OCI-LY1 (cell line): Measurements from ENCODE around the gene RPL18A.

Experiments
- H2AFZ ChIP-seq: fragments of 200-600 bp; sonication (generic), shearing (Covaris generic); 2 replicates; pipeline ENCODE4 v1.6.0; 2014; ENCODE audit warnings: antibody characterized with exemption, mild to moderate bottlenecking, low read length
- H3F3A ChIP-seq: fragments of 200-600 bp; sonication (generic), shearing (Covaris generic); 2 replicates; pipeline ENCODE4 v1.6.0; 2014; ENCODE audit warnings: mild to moderate bottlenecking, antibody characterized with exemption, low read length, moderate library complexity; ENCODE audit not compliant: insufficient read depth
- H3K27ac ChIP-seq: fragments of 200-600 bp; sonication (generic); 2 replicates; pipeline ENCODE4 v1.5.1; 2014; ENCODE audit warnings: low read length, mixed run types, mild to moderate bottlenecking, low read depth; ENCODE audit not compliant: poor library complexity, severe bottlenecking
- H3K27me3 ChIP-seq: fragments of 200-600 bp; sonication (generic); 2 replicates; pipeline ENCODE4 v1.6.0; 2014; ENCODE audit warnings: antibody characterized with exemption, mild to moderate bottlenecking, low read length, moderate library complexity; ENCODE audit not compliant: insufficient read depth
- H3K36me3 ChIP-seq: fragments of 200-600 bp; sonication (generic); 2 replicates; pipeline ENCODE4 v1.6.1; 2014; ENCODE audit warnings: mild to moderate bottlenecking, antibody characterized with exemption, low read length, moderate library complexity, mixed read lengths; ENCODE audit not compliant: insufficient read depth
- H3K4me1 ChIP-seq: fragments of 200-600 bp; sonication (generic); 2 replicates; pipeline ENCODE4 v1.5.1; 2014; ENCODE audit warnings: mild to moderate bottlenecking, low read length, moderate library complexity; ENCODE audit not compliant: insufficient read depth, severe bottlenecking
- H3K4me2 ChIP-seq: fragments of 200-600 bp; sonication (generic), shearing (Covaris generic); 2 replicates; pipeline ENCODE4 v1.6.1; 2014; ENCODE audit warnings: low read length
- H3K4me3 ChIP-seq: fragments of 200-600 bp; sonication (generic); 2 replicates; pipeline ENCODE4 v1.5.1; 2014; ENCODE audit warnings: low read length, low read depth, mild to moderate bottlenecking, mixed read lengths; ENCODE audit not compliant: poor library complexity, severe bottlenecking
- H3K79me2 ChIP-seq: fragments of 200-600 bp; shearing (Covaris generic); 2 replicates; pipeline ENCODE4 v1.6.1; 2016; ENCODE audit warnings: mixed run types, low read length, mixed read lengths; ENCODE audit not compliant: insufficient read depth
- H3K9ac ChIP-seq: fragments of 200-600 bp; sonication (generic), shearing (Covaris generic); 2 replicates; pipeline ENCODE4 v1.6.1; 2014; ENCODE audit warnings: mild to moderate bottlenecking, low read length, mixed read lengths
- H3K9me2 ChIP-seq: fragments of 200-600 bp; sonication (generic), shearing (Covaris generic); 2 replicates; pipeline ENCODE4 v1.6.1; 2014; ENCODE audit warnings: low read depth, mild to moderate bottlenecking, low read length, mixed read lengths
- H3K9me3 ChIP-seq: fragments of 200-600 bp; shearing (Covaris generic); 2 replicates; pipeline ENCODE4 v1.6.1; 2014; ENCODE audit warnings: low read length, mixed read lengths
- H4K20me1 ChIP-seq: fragments of 200-600 bp; sonication (generic), shearing (Covaris generic); 2 replicates; pipeline ENCODE4 v1.6.0; 2016; ENCODE audit warnings: mild to moderate bottlenecking, low read length; ENCODE audit not compliant: insufficient read depth
- EZH2 ChIP-seq: fragments of 200-600 bp; sonication (generic), shearing (Covaris generic); IDR thresholded peaks from 2 replicates; pipeline ENCODE4 v1.8.0; 2017; ENCODE audit warnings: borderline replicate concordance, mixed run types, mild to moderate bottlenecking, antibody characterized with exemption, low read length, moderate library complexity, mixed read lengths
- TF ChIP-seq, protein P1 (sequence below): fragments of 200-600 bp; sonication (generic), shearing (Covaris generic); IDR thresholded peaks from 2 replicates; pipeline ENCODE4 v1.5.1; 2017; ENCODE audit warnings: mild to moderate bottlenecking, antibody characterized with exemption, low read length, moderate library complexity, mixed read lengths

The RPL18A gene

DNA sequence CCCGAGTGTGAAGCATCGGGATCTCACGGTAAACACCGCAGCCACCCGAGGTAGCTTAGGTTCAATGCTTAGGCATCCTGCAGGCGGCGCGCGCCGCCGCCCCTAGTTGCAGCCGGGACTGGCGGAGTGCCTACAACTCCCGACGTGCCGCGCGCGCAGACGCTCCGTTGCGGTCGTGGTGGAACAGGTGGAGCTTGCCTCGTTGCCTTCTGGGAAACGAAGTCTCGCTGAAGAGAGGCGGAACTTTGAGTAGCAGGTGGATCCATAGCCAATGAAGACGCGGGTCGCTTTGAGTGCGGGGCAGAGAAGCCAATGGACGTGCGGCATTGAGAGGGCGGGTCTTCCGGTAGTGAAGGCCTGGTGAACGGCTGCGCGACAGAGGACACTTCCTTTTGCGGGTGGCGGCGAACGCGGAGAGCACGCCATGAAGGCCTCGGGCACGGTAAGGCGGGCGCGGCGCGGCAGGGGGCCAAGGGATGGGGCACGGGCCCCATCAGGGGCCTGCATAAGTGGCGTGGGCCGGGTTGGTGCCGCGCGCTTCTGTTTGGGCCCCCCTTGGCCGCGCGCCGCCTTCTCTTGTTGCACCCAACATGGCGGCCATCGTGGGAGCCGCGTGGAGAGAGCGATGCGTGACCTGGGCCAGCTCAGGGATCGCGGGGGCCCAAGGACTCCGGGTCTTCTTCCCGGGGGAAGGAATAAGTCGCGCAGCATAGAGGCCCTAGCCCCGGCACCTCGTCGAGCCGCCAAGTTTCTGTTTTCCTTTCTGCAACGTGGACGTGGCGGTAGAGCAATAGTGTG, at the start of gene RPL18A:
Gene RPL18A, plus strand, starts transcription at position 378 of the 798 bp plus-strand sequence. Its CDS starts 47 bp downstream, at position 425.
- Histone ChIP-seq H3K4me3 (peak within 1 kb of the TSS; percentile 76), H3K27ac (peak within 1 kb of the TSS; percentile 29), H3K9me2 (no peaks in the 10 kb centered on the region), H2AFZ (peak within 1 kb of the TSS; percentile 51), H3K9me3 (no peaks in the 10 kb centered on the region), H3K9ac (peak within 1 kb of the TSS; percentile 90), H4K20me1 (no peaks in the 10 kb centered on the region), H3K36me3 (peaks cover 48% of the 10 kb centered on the region), H3K4me1 (peaks cover 25% of the 10 kb centered on the region), H3K79me2 (peaks cover 19% of the 10 kb centered on the region), H3K27me3 (no peaks in the 10 kb centered on the region), H3F3A (0 out of 2 replicates have a peak, but pooled peaks cover 6% of the 10 kb centered on the region), H3K4me2 (peak within 1 kb of the TSS; percentile 87)
- no peak for TF ChIP-seq EZH2
- TF ChIP-seq, protein P1, sequence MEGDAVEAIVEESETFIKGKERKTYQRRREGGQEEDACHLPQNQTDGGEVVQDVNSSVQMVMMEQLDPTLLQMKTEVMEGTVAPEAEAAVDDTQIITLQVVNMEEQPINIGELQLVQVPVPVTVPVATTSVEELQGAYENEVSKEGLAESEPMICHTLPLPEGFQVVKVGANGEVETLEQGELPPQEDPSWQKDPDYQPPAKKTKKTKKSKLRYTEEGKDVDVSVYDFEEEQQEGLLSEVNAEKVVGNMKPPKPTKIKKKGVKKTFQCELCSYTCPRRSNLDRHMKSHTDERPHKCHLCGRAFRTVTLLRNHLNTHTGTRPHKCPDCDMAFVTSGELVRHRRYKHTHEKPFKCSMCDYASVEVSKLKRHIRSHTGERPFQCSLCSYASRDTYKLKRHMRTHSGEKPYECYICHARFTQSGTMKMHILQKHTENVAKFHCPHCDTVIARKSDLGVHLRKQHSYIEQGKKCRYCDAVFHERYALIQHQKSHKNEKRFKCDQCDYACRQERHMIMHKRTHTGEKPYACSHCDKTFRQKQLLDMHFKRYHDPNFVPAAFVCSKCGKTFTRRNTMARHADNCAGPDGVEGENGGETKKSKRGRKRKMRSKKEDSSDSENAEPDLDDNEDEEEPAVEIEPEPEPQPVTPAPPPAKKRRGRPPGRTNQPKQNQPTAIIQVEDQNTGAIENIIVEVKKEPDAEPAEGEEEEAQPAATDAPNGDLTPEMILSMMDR, result peak; percentile 88

DNA sequence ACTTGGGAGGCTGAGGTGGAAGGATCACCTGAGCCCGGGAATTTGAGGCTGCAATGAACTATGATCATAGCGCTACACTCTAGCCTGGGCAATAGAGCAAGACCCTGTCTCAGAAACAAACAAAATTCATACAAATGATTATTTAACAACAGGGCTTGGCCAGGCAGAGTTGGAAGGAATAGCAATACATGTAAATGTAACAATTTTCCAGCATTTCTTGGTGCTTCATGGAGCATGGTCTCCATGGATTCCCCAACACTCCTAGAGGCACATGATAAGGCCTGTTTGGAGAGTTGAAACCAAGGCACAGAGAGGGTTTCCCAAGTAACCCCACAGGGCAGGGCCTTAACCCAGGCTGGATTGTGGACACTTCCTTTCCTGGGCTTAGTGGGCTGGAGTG, 48.6 kb upstream of the RPL18A start:
- Histone ChIP-seq H3K36me3 (no peaks in the 10 kb centered on the region), H3K27me3 (peaks cover under 1% of the 10 kb centered on the region; the same call in 1 of the 2 replicates), H3K4me2 (no peak overlapping the region), H3K4me3 (no peak overlapping the region), H2AFZ (no peak overlapping the region), H3K9me3 (no peaks in the 10 kb centered on the region), H3F3A (no peaks in the 10 kb centered on the region), H3K79me2 (no peaks in the 10 kb centered on the region), H3K4me1 (no peaks in the 10 kb centered on the region), H3K9ac (no peak overlapping the region), H3K9me2 (no peaks in the 10 kb centered on the region), H4K20me1 (no peaks in the 10 kb centered on the region), H3K27ac (no peak overlapping the region)
- TF ChIP-seq, protein P1, result no peak
- TF ChIP-seq EZH2, result no peak

DNA sequence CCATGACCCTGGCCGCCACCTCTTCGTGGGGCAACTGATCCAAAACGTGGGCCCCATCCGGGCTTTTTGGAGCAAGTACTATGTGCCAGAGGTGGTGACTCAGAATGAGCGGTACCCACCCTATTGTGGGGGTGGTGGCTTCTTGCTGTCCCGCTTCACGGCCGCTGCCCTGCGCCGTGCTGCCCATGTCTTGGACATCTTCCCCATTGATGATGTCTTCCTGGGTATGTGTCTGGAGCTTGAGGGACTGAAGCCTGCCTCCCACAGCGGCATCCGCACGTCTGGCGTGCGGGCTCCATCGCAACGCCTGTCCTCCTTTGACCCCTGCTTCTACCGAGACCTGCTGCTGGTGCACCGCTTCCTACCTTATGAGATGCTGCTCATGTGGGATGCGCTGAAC, 48.0 kb upstream of the RPL18A start:
- TF ChIP-seq, protein P1, result no peak
- TF ChIP-seq EZH2, result no peak

More for the DNA sequence above, 48.0 kb upstream of the RPL18A start:
- Histone ChIP-seq H3K27ac (no peak overlapping the region), H3K9me2 (no peaks in the 10 kb centered on the region), H3K79me2 (no peaks in the 10 kb centered on the region), H3K9me3 (no peaks in the 10 kb centered on the region), H2AFZ (no peak overlapping the region), H3K4me3 (no peak overlapping the region), H3K4me1 (no peaks in the 10 kb centered on the region), H3K9ac (no peak overlapping the region), H3K27me3 (peaks cover 6% of the 10 kb centered on the region; the same call in 1 of the 2 replicates), H3F3A (no peaks in the 10 kb centered on the region), H3K36me3 (no peaks in the 10 kb centered on the region), H4K20me1 (no peaks in the 10 kb centered on the region), H3K4me2 (no peak overlapping the region)
